H9 (cell line): ENCODE measurements around the gene SAFB. TPM values are rescaled to one million over a fixed set of nuclear protein-coding genes. Genes with fewer than 3 reads are reported as not detected.
A peak's percentile ranks its signal among the peaks of the same experiment; 100 is the strongest.

ENCODE experiments used
- DNase-seq: peaks from one replicate; pipeline ENCODE4 v3.0.0-alpha.2; 2017
- H2AFZ ChIP-seq: one replicate; pipeline ENCODE4 v1.6.1; 2013; ENCODE audit warnings: mild to moderate bottlenecking, low read length, control low read depth, moderate library complexity
- H2AK5ac ChIP-seq: 2 replicates; pipeline ENCODE4 v1.6.1; 2013; ENCODE audit warnings: low read length, control low read depth, mixed read lengths; ENCODE audit not compliant: insufficient read length
- H2BK120ac ChIP-seq: one replicate; pipeline ENCODE4 v1.6.1; 2013; ENCODE audit warnings: low read depth, mild to moderate bottlenecking, low read length, control low read depth, inconsistent platforms; ENCODE audit not compliant: poor library complexity, severe bottlenecking
- H2BK12ac ChIP-seq: 2 replicates; pipeline ENCODE4 v1.6.1; 2013; ENCODE audit warnings: low read length, control low read depth, mixed read lengths, low read depth; ENCODE audit not compliant: insufficient read length
- H2BK15ac ChIP-seq: 2 replicates; pipeline ENCODE4 v1.6.1; 2013; ENCODE audit warnings: low read depth, low read length, control low read depth
- H2BK20ac ChIP-seq: one replicate; pipeline ENCODE4 v1.6.1; 2013; ENCODE audit warnings: low read depth, mild to moderate bottlenecking, low read length, control low read depth, inconsistent platforms; ENCODE audit not compliant: poor library complexity, severe bottlenecking
- H2BK5ac ChIP-seq: 2 replicates; pipeline ENCODE4 v1.6.1; 2013; ENCODE audit warnings: low read length, control low read depth, mixed read lengths; ENCODE audit not compliant: insufficient read length
- H3K14ac ChIP-seq: 2 replicates; pipeline ENCODE4 v1.6.1; 2013; ENCODE audit warnings: low read length, control low read depth; ENCODE audit not compliant: insufficient read depth
- H3K18ac ChIP-seq: 2 replicates; pipeline ENCODE4 v1.6.1; 2013; ENCODE audit warnings: low read depth, mild to moderate bottlenecking, mixed read lengths, low read length, control low read depth; ENCODE audit not compliant: insufficient read length
- H3K23ac ChIP-seq: 2 replicates; pipeline ENCODE4 v1.6.1; 2013; ENCODE audit warnings: low read length, control low read depth, mixed read lengths, low read depth; ENCODE audit not compliant: insufficient read length
- H3K23me2 ChIP-seq: 2 replicates; pipeline ENCODE4 v1.6.1; 2013; ENCODE audit warnings: low read depth, mild to moderate bottlenecking, mixed read lengths, low read length, control low read depth; ENCODE audit not compliant: insufficient read length, poor library complexity, severe bottlenecking
- H3K27ac ChIP-seq: 2 replicates; pipeline ENCODE4 v1.5.1; 2013; ENCODE audit warnings: low read length, control low read depth, mixed read lengths, low read depth; ENCODE audit not compliant: insufficient read length
- H3K27me3 ChIP-seq: 2 replicates; pipeline ENCODE4 v1.6.1; 2013; ENCODE audit warnings: low read length, control low read depth, inconsistent platforms; ENCODE audit not compliant: insufficient read depth
- H3K4ac ChIP-seq: 2 replicates; pipeline ENCODE4 v1.6.1; 2013; ENCODE audit warnings: low read depth, mild to moderate bottlenecking, control low read depth, inconsistent platforms, low read length, moderate library complexity
- H3K4me1 ChIP-seq: 2 replicates; pipeline ENCODE4 v1.6.1; 2013; ENCODE audit warnings: low read length, control low read depth, inconsistent platforms; ENCODE audit not compliant: insufficient read depth
- H3K4me2 ChIP-seq: 2 replicates; pipeline ENCODE4 v1.6.1; 2013; ENCODE audit warnings: low read length, control low read depth, mixed read lengths; ENCODE audit not compliant: insufficient read length, insufficient read depth
- H3K56ac ChIP-seq: 2 replicates; pipeline ENCODE4 v1.6.1; 2013; ENCODE audit warnings: low read depth, mild to moderate bottlenecking, mixed read lengths, low read length, control low read depth; ENCODE audit not compliant: insufficient read length
- H3K79me1 ChIP-seq: 2 replicates; pipeline ENCODE4 v1.6.1; 2013; ENCODE audit warnings: low read depth, mild to moderate bottlenecking, moderate library complexity, low read length, control low read depth, inconsistent platforms; ENCODE audit not compliant: insufficient read depth, poor library complexity, severe bottlenecking
- H3K79me2 ChIP-seq: 2 replicates; pipeline ENCODE4 v1.6.1; 2013; ENCODE audit warnings: low read length, control low read depth, inconsistent platforms; ENCODE audit not compliant: insufficient read depth
- H3K9ac ChIP-seq: 2 replicates; pipeline ENCODE4 v1.6.1; 2013; ENCODE audit warnings: low read length, control low read depth, mixed read lengths; ENCODE audit not compliant: insufficient read length; ENCODE audit errors: extremely low read depth
- H3K9me3 ChIP-seq: one replicate; pipeline ENCODE4 v1.6.1; 2013; ENCODE audit warnings: low read depth, low read length, inconsistent platforms; ENCODE audit not compliant: control insufficient read depth
- H3T11ph ChIP-seq: one replicate; pipeline ENCODE4 v1.6.1; 2013; ENCODE audit warnings: mild to moderate bottlenecking, low read length, control low read depth, inconsistent platforms
- H4K20me1 ChIP-seq: one replicate; pipeline ENCODE4 v1.6.1; 2013; ENCODE audit not compliant: control insufficient read depth, insufficient read length, insufficient read depth
- H4K5ac ChIP-seq: 2 replicates; pipeline ENCODE4 v1.6.1; 2013; ENCODE audit warnings: low read depth, mild to moderate bottlenecking, mixed read lengths, low read length, control low read depth; ENCODE audit not compliant: insufficient read length
- H4K8ac ChIP-seq: replicated peaks from 2 replicates; pipeline ENCODE4 v1.6.1; 2013; ENCODE audit warnings: low read length, control low read depth, mixed read lengths, low read depth; ENCODE audit not compliant: insufficient read length
- H4K91ac ChIP-seq: 2 replicates; pipeline ENCODE4 v1.6.1; 2013; ENCODE audit warnings: low read depth, mild to moderate bottlenecking, moderate library complexity, mixed read lengths, low read length, control low read depth; ENCODE audit not compliant: insufficient read length
- H3K27ac Mint-ChIP-seq, 3 experiments: 2 replicates in 2 of 3; 3 replicates in 1 of 3; pipeline ENCODE4 v1.8.0; 2020 to 2021; ENCODE audit warnings: mixed read lengths in 3 of 3, mild to moderate bottlenecking in 1 of 3, moderate library complexity in 1 of 3
- H3K27me3 Mint-ChIP-seq: 2 replicates; pipeline ENCODE4 v1.8.0; 2021; ENCODE audit warnings: low read depth, mild to moderate bottlenecking, moderate library complexity, mixed read lengths
- H3K36me3 Mint-ChIP-seq, 3 experiments: 2 replicates in 2 of 3; 3 replicates in 1 of 3; pipeline ENCODE4 v1.8.0; 2020 to 2021; ENCODE audit warnings: low read depth in 3 of 3, mixed read lengths in 3 of 3; ENCODE audit not compliant: insufficient read depth in 1 of 3
- H3K4me1 Mint-ChIP-seq, 2 experiments: 2 replicates each; pipeline ENCODE4 v1.8.0; 2020; ENCODE audit warnings: mixed read lengths in 2 of 2
- H3K4me3 Mint-ChIP-seq, 2 experiments: 2 replicates in 1 of 2; 3 replicates in 1 of 2; pipeline ENCODE4 v1.8.0; 2020 to 2021; ENCODE audit warnings: mild to moderate bottlenecking in 2 of 2, mixed read lengths in 2 of 2, moderate library complexity in 1 of 2
- H3K9me3 Mint-ChIP-seq, 2 experiments: 2 replicates in 1 of 2; 3 replicates in 1 of 2; pipeline ENCODE4 v1.8.0; 2020; ENCODE audit warnings: mild to moderate bottlenecking in 2 of 2, mixed read lengths in 2 of 2, moderate library complexity in 1 of 2
- CTCF ChIP-seq: fragments of 200-600 bp; sonication (generic); conservative IDR thresholded peaks from 3 replicates; pipeline ENCODE4 v1.8.0; 2021; ENCODE audit warnings: antibody characterized with exemption, mild to moderate bottlenecking
- WGBS: extraction: QIAGEN DNeasy Blood & Tissue Kit; methylation state at CpG from one replicate; pipeline ENCODE4 v1.1.7; 2013; ENCODE audit warnings: missing lambda C conversion rate, low lambda C conversion rate, mixed read lengths; ENCODE audit not compliant: insufficient read length; ENCODE audit errors: extremely low coverage; 5-methylcytosine and 5-hydroxymethylcytosine counted together
- total RNA-seq: library from RNA; stranded (reverse); gene quantifications from 2 replicates; pipeline ENCODE4 v1.2.1, GENCODE V29; 2021

Gene SAFB
- total RNA-seq, 1 experiment from 2014 or later, result 110 TPM

GRCh38 chr19:5641171-5641570 is 18.3 kb downstream of the SAFB start:
- Histone ChIP-seq H3K23me2 (no peaks in the 10 kb centered on the region), H3K79me2 (peaks cover 17% of the 10 kb centered on the region; the same call in 1 of the 2 replicates), H3T11ph (no peak overlapping the region), H3K9me3 (no peaks in the 10 kb centered on the region), H2BK20ac (no peak overlapping the region), H3K56ac (no peak overlapping the region), H3K27ac (no peak overlapping the region), H2AK5ac (no peak overlapping the region), H2BK15ac (no peak overlapping the region), H4K5ac (no peak overlapping the region), H2BK120ac (no peak overlapping the region), H3K23ac (no peak overlapping the region), H2BK5ac (no peak overlapping the region), H3K4me2 (no peak overlapping the region), H2BK12ac (no peak overlapping the region), H3K14ac (no peak overlapping the region), H3K18ac (no peak overlapping the region), H4K20me1 (no peaks in the 10 kb centered on the region), H2AFZ (no peak overlapping the region), H4K8ac (no peak overlapping the region), H3K79me1 (peaks cover 7% of the 10 kb centered on the region), H3K4ac (no peak overlapping the region), H3K27me3 (no peaks in the 10 kb centered on the region), H4K91ac (no peak overlapping the region), H3K9ac (no peak overlapping the region), H3K4me1 (no peaks in the 10 kb centered on the region)
- TF ChIP-seq CTCF, result no peak
- no peaks in the 10 kb centered on the region for H3K9me3 Mint-ChIP-seq
- peak overlapping the region in 2 of 3 experiments; percentile 6 to 9; a peak in 3 of 7 replicates for H3K27ac Mint-ChIP-seq
- no CpG with 5 or more reads among the region's 4 CpGs for WGBS
- no peak overlapping the region for H3K4me3 Mint-ChIP-seq
- peaks cover 26 to 58% (median 53%) of the 10 kb centered on the region in 3 experiments; a peak in 6 of 7 replicates for H3K36me3 Mint-ChIP-seq
- no peak for DNase-seq
- H3K4me1 Mint-ChIP-seq, result peaks cover 0 to 2% of the 10 kb centered on the region in 2 experiments; a peak in 2 of 4 replicates
- no peaks in the 10 kb centered on the region for H3K27me3 Mint-ChIP-seq
